GM12801 (cell line): ENCODE measurements around the gene STARD13.

Experiments
- TF ChIP-seq, protein P1 (sequence below): IDR thresholded peaks from one replicate; pipeline ENCODE4 v1.5.1; 2011; ENCODE audit warnings: control low read depth; ENCODE audit not compliant: insufficient read length; ENCODE audit errors: extremely low read depth

The STARD13 gene

DNA sequence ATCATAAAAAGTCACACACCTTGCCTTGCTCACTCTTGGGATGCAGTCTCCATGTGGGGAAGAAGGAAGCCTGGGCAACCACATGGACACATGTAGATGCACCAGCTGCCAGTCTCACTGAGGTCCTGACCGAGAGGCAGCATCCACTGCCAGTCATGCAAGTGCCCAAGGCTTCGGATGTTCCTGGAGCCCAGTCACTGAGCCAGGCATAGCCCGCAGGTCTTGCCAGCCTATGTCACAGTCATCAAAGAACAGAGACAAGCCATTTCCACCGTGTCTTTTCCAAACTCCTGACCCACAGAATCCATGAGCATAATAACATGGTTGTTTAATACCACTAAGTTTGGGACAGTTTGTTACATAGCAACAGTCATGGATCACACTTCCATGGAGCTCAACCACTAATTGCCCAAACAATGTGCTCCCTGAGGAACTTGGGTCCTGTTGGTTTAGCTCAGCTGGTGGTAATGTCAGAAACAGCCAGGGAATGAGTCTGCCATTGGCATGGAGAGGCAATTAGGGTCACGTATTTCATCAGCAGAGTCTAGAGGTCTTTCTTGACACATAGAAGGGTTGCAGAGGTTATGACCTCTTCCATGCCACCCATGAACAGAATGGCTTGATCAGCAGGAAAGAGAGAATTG is 21.5 kb downstream of the STARD13 start:
- TF ChIP-seq, protein P1, sequence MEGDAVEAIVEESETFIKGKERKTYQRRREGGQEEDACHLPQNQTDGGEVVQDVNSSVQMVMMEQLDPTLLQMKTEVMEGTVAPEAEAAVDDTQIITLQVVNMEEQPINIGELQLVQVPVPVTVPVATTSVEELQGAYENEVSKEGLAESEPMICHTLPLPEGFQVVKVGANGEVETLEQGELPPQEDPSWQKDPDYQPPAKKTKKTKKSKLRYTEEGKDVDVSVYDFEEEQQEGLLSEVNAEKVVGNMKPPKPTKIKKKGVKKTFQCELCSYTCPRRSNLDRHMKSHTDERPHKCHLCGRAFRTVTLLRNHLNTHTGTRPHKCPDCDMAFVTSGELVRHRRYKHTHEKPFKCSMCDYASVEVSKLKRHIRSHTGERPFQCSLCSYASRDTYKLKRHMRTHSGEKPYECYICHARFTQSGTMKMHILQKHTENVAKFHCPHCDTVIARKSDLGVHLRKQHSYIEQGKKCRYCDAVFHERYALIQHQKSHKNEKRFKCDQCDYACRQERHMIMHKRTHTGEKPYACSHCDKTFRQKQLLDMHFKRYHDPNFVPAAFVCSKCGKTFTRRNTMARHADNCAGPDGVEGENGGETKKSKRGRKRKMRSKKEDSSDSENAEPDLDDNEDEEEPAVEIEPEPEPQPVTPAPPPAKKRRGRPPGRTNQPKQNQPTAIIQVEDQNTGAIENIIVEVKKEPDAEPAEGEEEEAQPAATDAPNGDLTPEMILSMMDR: no peak

DNA sequence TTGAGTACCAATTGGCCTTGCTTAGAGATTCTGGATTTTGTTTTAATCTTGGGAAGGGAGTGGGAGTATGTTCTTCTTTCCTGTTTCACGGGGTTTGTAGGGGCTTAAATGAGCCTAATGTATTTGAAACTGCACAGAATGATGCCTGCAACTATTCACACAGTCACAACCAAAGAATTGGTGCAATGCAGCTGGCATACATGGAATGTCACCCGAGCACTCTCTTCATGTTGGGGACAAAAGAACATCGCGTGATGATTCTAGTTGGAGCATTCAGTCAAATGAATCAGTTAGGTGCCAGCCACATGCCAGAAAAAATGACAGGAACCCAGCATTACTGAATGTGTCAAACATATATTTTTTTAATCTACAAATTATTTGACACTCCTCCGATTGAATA is 22.1 kb downstream of the STARD13 start:
- TF ChIP-seq, protein P1: no peak

DNA sequence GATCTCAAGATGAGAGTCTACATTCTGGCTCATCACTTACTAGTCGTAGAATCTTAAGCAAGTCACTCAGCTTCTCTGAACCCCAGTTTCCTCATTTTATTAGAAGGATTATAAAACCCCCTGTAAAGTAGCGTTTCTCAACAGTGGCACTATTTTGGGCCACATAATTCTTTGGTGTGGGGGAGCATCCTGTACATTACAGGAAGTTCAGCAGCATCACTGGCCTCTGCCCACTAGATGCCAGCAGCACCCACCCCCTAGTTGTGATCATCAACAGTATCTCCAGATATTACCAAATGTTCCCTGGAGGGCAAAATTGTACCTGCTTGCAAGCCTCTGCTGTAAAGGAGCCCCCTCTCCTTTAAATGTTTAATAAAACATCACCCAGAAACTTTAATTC is 22.6 kb downstream of the STARD13 start:
- TF ChIP-seq, protein P1: no peak

DNA sequence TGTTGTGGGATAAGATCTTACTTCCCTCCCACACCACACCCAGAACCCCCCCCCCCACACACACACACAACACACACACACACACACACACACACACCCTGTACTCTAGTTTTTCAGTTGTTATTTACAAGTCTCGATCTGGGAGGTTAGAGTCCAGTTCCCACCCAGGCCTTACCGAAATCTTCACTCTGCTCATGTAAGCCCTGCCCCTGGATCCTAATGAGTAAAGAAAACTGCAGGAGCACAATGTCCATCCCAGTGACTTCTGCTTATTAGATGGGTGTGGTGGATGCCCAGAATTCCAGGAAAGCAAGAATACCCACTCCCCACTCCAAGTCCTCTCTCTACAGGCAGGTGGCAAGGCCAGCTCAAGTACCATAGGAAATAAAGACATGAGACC is 23.0 kb downstream of the STARD13 start:
- TF ChIP-seq, protein P1: no peak

DNA sequence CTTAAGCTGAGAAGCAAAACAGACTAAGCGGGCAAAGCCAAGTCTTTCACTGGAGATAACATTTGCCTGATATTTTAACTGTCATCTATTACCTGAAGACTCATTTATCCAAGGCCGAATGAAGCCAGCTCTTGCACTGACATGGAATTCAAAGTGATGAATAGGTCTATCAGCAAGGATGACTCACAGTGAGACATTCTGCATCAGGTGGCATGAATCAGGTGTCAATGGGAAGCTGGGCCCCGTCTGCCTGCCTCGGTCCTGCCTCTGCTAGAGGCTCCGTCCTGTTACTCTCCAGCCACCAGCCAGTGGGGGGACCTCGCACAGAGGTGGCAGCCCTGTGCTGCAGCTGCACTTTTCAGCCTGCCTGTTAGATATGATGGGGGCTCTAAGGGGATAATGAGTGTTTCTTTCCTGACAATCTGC is 23.5 kb downstream of the STARD13 start:
- TF ChIP-seq, protein P1: no peak

DNA sequence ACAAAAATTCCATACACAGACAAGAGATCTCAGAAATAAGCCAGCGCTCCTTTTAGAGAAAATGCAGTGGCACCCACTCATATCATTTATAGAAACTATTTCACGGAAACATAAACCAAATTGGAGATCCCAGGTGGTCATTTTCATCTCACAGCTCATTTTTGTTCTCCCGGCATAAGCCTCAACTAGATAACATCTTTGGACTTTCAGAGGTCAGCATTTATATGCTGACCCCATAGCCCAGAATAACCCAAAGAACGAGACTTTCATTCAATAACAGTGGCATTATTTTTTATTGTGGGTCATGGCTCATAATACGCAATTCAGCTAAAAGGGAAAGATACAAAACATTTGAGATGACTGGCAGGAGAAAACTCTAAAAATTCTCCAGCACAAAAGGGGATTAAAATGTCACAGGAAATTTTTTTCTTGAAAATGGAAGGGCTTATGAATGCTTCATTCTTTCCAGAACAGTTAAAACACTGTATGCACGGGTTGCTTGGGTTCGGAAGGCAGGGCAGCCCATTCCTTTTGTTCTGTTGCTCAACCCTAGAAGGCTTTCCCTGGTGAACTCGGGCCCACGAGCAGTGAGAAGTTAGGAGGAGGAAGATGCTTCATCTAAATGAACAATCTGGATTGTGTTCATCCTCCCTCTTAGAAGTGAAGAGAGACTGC is 24.0 kb downstream of the STARD13 start:
- TF ChIP-seq, protein P1: no peak

DNA sequence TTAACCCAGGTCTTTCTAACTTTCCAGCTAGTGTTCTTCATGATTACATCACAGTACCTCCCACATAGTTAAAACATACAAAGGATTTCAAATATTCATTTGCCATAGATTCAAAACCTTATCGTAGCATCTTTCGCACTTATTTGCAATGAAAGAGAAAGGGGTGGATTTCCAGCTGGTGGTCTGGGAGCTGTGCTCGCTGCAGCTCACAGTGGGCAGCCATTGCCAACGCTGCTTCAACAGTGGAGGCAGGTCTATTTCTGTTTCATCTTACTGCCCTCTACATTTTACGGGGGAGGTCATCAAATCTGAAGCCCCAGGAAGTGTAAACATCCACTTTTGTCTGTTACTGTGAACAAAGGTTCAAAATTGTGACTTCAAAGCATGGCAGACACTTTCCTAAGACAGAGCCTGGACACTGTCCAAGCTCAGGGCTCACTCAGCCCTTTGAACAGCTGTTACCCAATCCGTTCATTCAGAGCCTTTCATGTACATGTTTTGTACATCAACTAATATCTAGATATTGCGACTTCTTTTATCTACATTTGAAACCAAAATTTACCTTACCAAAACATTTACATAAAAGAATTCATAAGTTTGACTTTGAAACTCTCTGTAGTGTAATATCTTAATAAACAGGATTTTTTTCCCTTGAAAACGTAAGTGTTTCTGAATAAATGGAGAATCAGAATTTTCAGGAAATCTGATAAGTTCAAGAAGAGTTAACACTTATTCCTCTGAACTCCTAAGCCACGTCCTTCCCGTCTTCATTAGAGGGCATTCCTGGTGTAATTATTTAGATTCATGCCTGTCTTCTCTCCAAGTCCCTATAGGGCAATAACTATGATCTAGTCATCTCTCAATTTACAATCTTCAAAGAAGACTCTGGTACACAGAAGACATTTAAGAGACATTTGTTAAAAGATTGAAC is 25.1 kb downstream of the STARD13 start:
- TF ChIP-seq, protein P1: no peak
